Lower leg skin (tissue), 3 donors: ENCODE measurements around the gene KCTD5.

Source experiments
- POLR2A ChIP-seq, 2 donors: fragments of 450-650 bp; IDR thresholded peaks; one replicate each; pipeline ENCODE4 v1.6.1; 2016 to 2017; ENCODE audit warnings: antibody characterized with exemption in 2 of 2, mild to moderate bottlenecking in 1 of 2, moderate library complexity in 1 of 2
- TF ChIP-seq, protein P1 (sequence below), 3 donors: fragments of 450-650 bp; IDR thresholded peaks; one replicate each; pipeline ENCODE4 v1.5.1; 2016; ENCODE audit warnings: antibody characterized with exemption in 3 of 3, mild to moderate bottlenecking in 3 of 3, moderate library complexity in 2 of 3

DNA sequence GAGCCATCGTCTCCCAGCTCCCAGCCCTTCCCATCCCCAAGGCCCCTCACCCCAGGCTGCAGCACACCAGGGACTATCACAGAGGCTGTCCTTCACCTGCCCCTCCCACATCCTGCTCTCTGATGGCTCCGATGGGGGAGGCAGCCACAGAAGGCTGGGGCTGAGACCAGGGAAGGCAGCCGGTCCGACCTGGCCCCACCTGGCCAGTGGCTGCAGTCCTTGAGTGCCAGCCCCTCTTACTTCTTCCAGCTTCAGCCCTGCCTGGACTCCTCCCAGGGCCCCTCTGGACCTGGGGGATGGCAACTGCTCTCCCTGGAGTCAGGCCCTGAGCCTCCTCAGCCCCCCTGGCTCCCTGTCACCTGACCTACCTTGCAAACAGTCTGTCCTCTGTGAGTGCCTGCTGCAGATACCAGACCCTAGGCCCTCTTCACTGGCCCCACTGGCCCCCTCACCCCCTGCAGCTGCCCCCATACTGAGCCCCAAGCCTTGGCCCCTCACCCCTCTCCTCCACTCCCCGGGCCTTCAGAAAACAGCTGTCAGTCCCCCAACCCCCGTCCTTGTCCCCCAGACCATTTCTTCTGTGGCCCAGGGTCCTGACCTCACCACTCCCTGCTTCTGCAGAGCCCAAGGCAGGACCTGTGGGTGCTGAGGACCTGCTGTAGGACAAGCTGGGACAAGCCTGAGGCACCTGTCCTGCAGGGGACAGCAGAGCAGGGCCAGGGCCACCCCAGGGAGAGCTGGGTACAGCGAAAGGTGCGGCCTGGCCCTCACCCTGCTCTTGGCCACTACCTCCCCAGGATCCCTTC is 57.5 kb downstream of the KCTD5 start:
- TF ChIP-seq, protein P1, sequence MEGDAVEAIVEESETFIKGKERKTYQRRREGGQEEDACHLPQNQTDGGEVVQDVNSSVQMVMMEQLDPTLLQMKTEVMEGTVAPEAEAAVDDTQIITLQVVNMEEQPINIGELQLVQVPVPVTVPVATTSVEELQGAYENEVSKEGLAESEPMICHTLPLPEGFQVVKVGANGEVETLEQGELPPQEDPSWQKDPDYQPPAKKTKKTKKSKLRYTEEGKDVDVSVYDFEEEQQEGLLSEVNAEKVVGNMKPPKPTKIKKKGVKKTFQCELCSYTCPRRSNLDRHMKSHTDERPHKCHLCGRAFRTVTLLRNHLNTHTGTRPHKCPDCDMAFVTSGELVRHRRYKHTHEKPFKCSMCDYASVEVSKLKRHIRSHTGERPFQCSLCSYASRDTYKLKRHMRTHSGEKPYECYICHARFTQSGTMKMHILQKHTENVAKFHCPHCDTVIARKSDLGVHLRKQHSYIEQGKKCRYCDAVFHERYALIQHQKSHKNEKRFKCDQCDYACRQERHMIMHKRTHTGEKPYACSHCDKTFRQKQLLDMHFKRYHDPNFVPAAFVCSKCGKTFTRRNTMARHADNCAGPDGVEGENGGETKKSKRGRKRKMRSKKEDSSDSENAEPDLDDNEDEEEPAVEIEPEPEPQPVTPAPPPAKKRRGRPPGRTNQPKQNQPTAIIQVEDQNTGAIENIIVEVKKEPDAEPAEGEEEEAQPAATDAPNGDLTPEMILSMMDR (IDR thresholded peaks at IDR 0.05): no peak
- no peak for TF ChIP-seq POLR2A (IDR thresholded peaks at IDR 0.05)
